NCI-H1092 (cell line): ENCODE data around the gene CLTCL1.
A peak's percentile ranks its signal among the peaks of the same experiment; 100 is the strongest.
"Not testable (repeated sequence)": the region's sequence is repeated elsewhere in the genome, so short reads cannot be mapped to it uniquely, and the experiment has no call there.

ENCODE experiments used
- DNase-seq: peaks from one replicate; lab custom pipeline; 2025; lab: John Stamatoyannopoulos, UW

Gene CLTCL1

DNA sequence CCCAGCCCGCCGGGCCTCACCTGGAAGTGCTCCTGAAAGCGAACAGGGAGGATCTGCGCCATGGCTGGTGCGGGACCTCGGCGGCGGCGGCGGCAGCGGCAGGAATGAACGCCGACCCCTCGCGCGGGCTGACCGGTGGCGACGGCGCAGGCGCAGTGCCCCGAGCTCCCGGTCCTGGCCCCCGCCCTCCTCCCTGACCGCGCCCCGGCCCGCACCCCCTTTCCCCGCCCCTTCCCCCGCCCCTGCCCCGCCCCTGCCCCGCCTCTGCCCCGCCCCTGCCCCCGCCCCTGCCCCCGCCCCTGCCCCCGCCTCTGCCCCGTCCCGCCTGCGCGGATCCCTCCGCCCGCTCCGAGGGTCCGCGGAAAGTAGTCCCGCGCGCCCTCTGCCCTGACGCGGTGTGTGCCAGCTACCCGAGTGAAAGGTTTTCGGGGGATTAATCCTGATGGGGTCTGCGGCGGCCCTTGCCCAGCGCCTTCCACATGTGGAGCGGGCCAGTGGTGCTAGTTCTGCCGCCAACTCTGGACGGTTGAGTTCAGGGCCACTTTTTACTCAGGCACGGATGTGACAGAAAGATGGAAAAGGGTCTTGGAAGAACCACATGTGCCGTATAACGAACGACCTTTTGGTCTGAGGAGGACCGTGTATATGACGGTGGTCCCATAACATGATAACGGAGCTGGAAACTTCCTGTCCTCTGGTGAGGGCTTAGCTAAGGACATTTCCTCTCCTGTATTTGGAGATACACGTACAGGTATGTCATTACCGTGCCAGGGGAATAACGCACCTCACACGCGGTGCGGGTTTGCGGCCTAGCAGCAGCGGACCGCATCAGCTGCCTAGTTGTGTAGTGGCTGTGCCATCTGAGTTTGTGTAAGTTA, at the start of gene CLTCL1:
Gene CLTCL1 (minus strand): TSS at position 140 of the 878 bp plus-strand sequence. CDS start 78 bp downstream, at position 62.
- peak; percentile 63 for DNase-seq

DNA sequence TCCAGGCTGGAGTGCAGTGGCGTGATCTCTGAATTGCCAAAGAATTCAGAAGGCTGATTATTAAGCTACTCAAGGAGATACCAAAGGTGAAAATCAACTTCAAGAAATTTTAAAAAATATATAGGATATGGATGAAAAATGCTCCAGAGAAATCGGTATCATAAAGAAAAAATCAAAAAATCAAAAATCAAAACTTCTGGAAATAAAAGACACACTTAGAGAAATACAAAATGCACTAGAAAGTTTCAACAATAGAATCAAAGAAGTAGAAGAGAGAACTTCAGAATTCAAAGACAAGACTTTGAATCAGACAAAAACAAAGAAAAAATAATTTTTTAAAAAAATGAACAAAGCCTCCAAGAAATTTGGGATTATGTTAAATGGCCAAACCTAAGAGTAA, 45.6 kb upstream of the CLTCL1 start:
- no peak for DNase-seq

DNA sequence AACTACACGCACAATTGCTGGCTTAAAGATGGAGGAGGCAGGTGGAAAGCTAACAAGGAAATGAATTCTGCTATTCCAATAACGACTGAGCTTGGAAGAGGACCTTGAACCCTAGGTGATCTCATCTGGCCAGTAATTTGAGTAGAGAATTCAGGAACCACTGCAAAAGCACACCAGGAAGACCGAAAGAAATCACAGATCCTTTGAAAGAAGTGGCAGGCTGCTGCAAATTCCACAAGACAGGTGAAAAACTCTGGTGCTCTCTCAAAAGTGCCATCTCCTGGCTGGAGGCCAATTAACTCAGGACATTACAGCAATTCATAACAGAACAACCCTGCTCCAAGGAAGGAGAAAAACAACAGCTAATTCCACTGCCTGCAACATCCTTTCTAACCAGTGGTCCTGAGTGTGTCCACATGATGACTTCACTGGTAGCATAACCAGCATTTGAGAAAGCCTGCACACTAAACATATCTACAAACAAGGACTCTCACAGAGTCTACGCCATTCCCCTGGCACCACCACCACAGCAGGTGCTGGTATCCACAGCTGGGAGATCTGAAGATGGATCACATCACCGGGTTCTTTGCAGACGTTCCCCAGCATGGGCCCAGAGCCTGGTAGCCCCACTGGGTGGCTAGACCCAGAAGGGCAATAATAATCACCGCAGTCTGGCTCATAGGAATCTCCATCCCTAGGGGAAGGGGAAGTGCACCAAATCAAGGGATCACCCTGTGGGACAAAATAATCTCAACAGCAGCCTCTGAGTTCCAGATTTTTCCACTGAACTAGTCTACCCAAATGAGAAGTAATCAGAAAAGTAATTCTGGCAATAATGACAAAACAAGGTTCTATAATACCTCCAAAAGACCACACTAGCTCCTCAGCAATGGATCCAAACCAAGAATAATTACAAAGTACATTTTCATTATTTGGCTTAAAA, 44.9 kb upstream of the CLTCL1 start:
- DNase-seq = no peak

DNA sequence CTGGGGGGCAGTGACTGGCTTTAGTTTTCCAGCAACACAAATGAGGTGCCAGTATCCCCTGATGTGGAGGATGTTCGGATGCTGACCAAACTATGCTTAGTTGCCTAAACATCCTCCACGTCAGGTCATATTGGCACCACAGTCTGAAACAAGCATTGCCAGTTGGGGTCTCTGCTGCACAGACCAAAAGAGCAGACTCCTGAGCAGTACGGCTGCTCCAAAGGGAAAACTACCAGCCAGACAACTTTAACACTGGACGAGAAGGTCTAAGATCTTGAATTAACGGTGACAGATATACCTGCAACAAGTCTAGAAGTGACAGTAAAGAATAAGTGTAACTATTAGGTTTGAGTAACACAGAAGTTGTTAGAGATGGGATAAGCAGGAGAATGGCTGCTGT, 40.5 kb upstream of the CLTCL1 start:
- DNase-seq = no peak

DNA sequence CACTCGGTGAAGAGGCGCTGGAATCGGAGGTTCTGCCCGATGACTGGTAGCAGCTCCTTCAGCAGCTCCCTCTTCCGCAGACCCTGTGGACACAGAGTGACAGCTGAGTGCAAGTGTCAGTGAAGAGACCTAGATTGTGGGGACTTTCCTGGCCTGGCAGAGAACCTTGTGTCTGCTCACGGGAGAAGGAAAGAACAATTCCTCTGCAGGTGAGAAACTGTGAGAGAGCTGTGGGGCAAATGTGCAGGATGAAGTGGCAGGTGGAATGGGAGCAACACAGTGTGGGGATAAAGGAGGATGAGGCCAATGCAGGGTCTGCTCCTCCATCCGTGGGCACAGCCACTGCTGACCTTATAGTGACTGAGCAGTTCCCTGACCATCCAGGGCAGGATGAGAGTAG, 40.0 kb upstream of the CLTCL1 start:
- no peak for DNase-seq

DNA sequence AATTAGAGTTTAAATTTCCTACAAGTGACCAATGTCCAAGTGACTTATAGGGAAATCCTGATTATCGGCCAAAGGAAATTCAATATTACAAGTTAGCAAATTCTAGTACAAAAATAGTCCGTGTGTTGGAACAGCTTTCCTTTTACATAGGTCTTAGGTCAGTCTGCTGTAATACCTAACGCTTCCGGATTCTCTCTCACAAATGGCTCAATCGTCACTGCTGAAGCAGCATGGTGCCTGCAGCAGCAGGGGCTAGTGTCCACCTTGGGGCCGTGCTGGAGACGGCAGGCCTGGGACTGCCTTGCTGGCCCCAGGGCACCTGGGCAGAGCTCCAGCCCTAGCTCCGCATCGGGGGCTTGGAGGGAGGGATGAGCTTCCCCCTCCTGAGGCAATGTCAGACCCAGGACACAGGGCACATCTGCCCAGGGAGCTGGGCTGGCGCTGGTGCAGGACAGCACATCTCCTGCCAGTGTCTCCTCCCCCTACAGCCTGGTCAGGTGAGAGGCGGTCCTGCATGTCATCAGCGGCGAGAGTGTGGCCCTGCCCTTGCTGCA, 39.4 kb upstream of the CLTCL1 start:
- no peak for DNase-seq

DNA sequence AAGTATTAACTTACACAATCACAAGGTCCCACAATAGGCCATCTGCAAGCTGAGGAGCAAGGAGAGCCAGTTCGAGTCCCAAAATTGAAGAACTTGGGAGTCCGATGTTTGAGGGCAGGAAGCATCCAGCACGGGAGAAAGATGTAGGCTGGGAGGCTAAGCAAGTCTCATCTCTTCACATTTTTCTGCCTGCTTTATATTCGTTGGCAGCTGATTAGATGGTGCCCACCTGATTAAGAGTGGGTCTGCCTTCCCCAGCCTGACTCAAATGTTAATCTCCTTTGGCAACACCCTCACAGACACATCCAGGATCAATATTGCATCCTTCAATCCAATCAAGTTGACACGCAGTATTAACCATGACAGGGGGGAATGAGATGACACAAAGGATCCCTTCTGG, 38.7 kb upstream of the CLTCL1 start:
- not testable (repeated sequence) for DNase-seq

DNA sequence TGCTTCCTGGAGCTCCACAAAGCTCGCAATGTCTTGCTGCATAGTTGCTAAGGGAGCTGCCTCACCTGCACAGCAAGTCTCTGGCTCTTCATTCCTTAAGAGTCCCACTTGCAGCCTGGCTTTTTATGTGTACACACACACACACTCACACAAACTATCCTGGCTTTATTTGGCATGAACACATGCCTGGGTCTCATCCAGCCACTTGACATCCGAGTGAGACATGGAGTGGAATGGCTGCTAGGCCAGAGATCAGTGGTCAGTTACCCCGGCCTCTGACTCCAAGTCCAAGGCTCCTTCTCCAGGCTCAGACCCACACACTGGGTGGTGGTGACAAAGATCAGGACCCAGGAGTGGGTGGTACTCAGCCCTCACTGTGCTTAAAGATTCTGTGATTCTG, 37.9 kb upstream of the CLTCL1 start:
- no peak for DNase-seq

DNA sequence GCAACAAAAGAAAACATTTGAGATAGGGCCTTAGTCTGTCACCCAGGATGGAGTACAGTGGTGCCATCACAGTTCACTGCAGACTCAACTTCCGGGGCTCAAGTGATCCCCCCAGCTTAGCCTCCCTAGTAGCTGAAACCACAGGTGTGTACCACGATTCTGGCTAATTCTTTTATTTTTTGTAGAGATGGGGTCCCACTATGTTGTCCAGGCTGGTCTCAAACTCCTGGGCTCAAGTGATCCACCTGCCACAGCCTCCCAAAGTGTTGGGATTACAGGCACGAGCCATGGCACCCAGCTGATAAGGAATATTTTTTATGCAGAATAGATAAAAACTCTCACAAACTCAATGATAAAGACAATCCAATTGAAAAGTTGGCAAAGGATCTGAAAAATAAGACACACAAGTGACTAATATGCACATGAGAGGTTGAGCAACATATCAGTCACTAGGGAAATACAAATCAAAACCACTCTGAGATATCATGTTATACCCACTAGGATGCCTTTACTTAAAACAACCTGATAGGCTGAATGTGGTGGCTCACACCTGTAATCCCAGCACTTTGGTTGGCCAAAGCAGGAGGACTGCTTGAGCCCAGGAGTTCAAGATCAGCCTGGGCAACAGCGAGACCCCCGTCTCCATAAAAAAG, 33.9 kb upstream of the CLTCL1 start:
- no peak for DNase-seq

DNA sequence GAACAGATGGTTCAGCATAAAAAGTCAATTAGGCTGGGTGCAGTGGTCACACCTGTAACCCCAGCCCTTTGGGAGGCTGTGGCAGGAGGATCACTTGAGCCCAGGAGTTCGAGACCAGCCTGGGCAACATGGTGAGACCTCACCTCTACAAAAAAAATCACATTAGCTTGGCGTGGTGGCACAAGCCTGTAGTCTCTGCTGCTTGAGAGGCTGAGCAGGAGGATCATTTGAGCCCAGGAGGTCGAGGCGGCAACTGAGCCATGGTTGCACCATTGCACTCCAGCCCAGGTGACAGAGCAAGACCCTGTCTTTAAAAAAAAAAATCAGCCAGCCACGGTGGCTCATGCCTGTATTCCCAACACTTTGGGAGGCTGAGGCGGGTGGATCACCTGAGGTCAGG, 31.9 kb upstream of the CLTCL1 start:
- not testable (repeated sequence) for DNase-seq

DNA sequence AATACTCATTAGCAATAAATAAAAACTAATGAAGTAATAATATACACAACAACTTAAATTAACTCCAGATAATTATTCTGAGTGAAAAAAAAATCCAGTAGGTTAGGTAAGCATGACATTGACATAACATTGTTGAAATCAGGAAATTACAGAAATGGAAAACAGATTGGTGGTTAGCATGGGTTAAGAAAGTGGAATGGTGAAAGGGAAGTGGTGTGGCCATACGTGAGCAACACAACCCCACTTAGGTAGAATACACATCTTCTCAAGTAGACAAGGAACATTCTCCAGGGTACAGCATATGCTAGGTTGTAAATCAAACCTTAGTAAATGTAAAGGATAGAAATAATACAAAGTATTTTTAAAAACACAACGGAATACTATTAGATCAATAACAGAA, 30.2 kb upstream of the CLTCL1 start:
- DNase-seq = no peak

DNA sequence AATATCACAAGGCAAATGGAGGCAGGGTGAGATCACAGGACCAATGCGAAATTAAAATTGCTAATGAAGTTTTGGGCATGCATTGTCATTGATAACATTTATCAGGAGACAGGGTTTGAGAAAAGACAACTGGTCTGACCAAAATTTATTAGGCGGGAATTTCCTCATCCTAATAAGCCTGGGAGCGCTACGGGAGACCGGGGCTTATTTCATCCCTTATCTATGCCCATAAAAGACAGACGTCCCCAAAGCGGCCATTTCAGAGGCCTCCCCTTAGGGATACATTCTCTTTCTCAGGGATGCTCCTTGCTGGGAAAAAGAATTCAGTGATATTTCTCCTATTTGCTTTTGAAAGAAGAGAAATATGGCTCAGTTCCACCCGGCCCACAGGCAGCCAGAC, 28.6 kb upstream of the CLTCL1 start:
- DNase-seq = not testable (repeated sequence)

DNA sequence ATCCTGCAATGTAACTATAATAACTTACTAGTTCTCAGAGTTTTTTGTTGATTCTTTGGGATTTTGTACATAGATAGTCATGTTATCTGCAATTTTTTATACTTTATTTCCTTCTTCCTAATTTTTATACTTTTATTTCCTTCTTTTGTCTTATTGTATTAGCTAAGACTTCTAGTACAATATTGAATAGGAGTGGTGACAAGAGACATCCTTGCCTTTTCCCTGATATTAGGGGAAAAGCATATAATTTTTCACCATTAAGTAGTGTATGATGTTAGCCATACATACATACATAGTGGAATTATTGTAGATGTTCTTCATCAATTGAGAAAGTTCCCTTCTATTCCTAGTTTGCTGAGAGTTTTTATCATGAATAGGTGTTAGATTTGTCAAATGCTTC, 27.8 kb upstream of the CLTCL1 start:
- no peak for DNase-seq

DNA sequence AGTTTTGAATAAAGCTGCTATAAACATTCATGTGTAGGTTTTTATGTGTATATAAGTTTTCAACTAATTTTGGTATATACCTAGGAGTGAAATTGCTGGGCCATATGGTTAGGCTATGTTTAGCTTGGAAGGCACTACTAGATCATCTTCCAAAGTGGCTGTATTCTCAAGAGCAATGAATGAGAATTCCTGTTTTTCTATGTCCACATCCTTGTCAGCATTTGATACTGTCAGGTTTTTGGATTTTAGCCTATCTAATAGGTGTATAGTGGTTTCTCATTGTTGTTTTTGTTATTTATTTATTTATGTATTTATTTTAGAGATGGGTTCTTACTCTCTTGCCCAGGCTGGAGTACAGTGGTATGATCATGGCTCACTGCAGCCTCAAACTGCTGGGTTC, 26.3 kb upstream of the CLTCL1 start:
- DNase-seq = no peak

DNA sequence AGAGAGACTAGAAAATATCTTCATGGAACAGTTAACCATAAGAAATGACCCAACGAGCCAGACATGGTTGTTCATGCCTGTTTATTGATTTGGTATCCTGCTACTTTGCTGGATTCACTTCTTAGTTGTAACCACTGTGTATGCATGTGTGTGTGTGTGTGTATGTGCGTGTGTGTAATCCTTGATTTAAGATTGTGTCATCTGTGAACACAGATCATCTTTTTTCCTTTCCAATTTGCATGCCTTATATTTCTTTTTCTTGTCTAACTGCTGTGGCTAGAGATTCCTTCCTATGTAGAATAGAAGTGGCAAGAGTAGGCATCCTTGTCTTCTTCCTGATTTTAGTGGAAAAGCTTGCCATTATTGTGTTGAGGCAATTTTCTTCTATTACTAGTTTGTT, 16.4 kb upstream of the CLTCL1 start:
- DNase-seq = no peak

DNA sequence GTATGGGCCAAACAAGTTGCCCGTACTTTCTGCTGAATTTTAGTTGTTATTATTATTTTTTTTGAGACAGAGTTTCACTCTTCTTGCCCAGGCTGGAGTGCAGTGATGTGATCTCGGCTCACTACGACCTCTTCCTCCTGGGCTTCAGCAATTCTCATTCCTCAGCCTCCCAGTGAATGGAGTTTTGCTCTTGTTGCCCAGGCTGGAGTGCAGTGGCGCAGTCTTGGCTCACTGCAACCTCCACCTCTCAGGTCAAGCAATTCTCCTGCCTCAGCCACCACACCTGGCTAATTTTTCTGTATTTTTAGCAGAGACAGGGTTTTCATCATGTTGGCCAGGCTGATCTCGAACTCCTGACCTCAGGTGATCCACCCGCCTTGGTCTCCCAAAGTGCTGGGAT, 15.0 kb upstream of the CLTCL1 start:
- DNase-seq = not testable (repeated sequence)

DNA sequence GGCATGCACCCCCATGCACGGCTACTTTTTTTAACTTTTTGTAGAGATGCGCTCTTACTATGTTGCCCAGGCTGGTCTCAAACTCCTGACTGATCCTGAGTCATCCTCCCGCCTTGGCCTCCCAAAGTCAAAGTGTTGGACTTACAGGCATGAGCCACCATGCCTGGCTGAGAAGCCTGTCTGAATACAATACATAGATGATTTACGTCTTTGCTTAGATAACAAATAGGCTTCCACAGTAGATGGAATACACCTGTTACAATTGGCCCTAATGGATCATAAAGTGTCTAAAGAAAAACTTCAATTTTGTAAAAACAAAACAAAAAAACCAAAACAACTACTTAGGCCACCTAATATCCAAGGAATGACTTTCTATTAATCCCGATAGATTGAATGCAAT, 13.0 kb upstream of the CLTCL1 start:
- no peak for DNase-seq

DNA sequence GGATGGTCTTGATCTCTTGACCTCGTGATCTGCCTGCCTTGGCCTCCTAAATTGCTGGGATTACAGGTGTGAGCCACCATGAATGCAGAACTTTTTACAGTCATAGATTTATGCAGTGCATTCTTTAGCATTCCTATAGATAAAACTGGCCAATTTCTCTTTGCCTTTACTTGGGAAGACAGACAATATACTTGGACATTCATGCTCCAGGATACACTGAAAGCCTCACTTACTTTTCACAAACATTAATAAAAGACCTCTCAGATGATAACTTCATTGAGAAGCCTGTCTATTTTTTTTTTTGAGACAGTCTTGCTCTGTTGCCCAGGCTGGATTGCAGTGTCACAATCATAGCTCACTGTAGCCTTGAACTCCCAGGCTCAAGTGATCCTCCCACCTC, 12.3 kb upstream of the CLTCL1 start:
- DNase-seq = no peak

DNA sequence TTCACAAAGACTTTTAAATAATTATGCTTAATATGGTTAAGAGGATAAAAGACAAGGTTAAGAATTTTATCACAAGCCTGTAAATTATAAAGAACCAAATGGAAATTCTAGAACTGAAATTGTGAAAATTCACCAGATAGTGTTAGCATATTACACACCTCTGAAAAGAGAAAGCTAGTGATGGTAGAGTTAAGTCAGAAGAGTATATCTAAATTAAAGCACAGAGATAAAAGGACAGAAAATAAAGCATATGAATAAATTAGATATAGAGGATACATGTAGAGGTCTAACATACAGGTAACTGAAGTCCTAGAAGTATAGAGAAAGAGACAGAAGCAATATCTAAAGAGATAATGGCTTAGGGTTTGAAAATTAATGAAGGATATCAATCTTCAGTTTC, 4.2 kb upstream of the CLTCL1 start:
- DNase-seq = no peak

DNA sequence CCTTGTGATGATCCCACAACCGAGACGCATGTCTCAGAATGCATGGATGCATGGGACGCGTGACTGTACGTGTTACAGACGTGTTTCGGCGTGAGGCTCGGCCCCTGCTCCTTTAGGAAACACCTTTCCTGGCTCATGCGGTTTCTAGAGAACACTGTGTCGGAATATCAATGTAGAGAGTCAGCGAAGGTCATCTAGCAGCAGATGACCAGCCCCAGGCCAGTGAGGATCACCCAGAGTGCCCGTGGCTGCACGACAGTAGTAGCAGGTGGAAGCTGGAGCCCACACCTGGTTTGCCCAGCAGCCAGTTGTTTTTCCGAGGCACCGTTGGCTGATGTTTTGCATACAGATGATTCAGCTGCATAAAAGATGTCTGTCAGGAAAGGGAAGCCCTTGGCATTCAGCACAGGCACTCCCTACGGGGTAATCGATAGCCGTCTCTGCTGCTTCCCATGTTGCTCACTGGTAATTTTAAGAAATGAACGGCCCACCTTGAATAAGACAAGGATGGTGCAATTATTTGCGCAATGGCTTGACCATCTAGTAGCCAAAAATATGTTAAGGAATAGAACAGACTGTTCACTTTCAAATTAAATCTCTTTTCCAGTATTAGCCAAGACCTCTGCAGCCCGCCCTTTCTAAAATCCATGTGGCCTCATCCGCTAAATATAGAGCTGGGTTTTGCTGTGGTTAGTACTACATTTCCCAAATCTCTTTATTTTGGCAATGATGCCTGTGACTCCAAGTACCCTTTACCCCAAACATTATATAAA, 1.1 kb upstream of the CLTCL1 start:
- no peak for DNase-seq

DNA sequence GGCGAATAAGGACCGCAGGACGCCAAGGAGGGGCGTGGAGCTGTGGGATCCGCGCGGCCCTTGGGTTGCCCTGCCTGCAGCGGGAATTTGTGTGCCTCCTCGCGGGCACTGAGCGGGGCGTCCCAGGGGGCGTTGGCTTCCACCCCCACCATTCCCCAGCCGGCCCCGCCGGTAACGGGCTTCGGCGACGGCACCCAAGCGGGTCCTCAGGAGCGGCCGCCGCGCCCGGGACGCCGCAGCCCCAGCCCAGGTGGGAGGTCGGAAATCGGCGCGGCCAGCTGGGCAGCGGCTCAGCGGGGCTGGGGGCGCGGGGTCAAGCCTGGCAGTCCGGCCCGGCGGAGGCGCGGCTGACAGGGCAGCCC, 320 bp downstream of the CLTCL1 start:
- DNase-seq = no peak
